NCI-H2081 (cell line): Measurements from ENCODE around the gene CXCL14.

ENCODE experiments used
- DNase-seq, 2 experiments: peaks; one replicate each; lab custom pipeline; 2025; lab: John Stamatoyannopoulos, UW

Gene CXCL14

GRCh38 chr5:135578685-135579341, at the start of gene CXCL14:
Gene CXCL14 (minus strand): TSS chr5:135578991. CDS start chr5:135578778, 213 bp downstream.
- DNase-seq: no peak

GRCh38 chr5:135626636-135627035, 47.8 kb upstream of the CXCL14 start:
- no peak for DNase-seq

- no peak for DNase-seq
Observed at GRCh38 chr5:135625961-135626360, 47.2 kb upstream of the CXCL14 start.

- no peak for DNase-seq
Observed at GRCh38 chr5:135625486-135625885, 46.7 kb upstream of the CXCL14 start.

GRCh38 chr5:135625061-135625460, 46.3 kb upstream of the CXCL14 start:
- DNase-seq: no peak

GRCh38 chr5:135623186-135623715, 44.5 kb upstream of the CXCL14 start:
- DNase-seq: no peak

- no peak for DNase-seq
Observed at GRCh38 chr5:135615581-135616260, 36.9 kb upstream of the CXCL14 start.

GRCh38 chr5:135615171-135615570, 36.4 kb upstream of the CXCL14 start:
- no peak for DNase-seq

GRCh38 chr5:135609981-135610380, 31.2 kb upstream of the CXCL14 start:
- no peak for DNase-seq

GRCh38 chr5:135608761-135609443, 30.1 kb upstream of the CXCL14 start:
- DNase-seq: no peak

- DNase-seq: no peak
Observed at GRCh38 chr5:135608361-135608760, 29.6 kb upstream of the CXCL14 start.

GRCh38 chr5:135606431-135606830, 27.6 kb upstream of the CXCL14 start:
- no peak for DNase-seq

GRCh38 chr5:135605221-135605620, 26.4 kb upstream of the CXCL14 start:
- no peak for DNase-seq

- no peak for DNase-seq
Observed at GRCh38 chr5:135604056-135604455, 25.3 kb upstream of the CXCL14 start.

- DNase-seq: no peak
Observed at GRCh38 chr5:135602882-135603721, 24.3 kb upstream of the CXCL14 start.

- no peak for DNase-seq
Observed at GRCh38 chr5:135601466-135601865, 22.7 kb upstream of the CXCL14 start.

- no peak for DNase-seq
Observed at GRCh38 chr5:135600971-135601381, 22.2 kb upstream of the CXCL14 start.

- DNase-seq: no peak
Observed at GRCh38 chr5:135600152-135600570, 21.4 kb upstream of the CXCL14 start.

- no peak for DNase-seq
Observed at GRCh38 chr5:135599421-135600151, 20.8 kb upstream of the CXCL14 start.

GRCh38 chr5:135598691-135599395, 20.1 kb upstream of the CXCL14 start:
- DNase-seq: no peak

GRCh38 chr5:135596788-135597187, 18.0 kb upstream of the CXCL14 start:
- no peak for DNase-seq
